HepG2 (cell line): ENCODE measurements around the gene MYL6B. TPM values are rescaled to one million over a fixed set of nuclear protein-coding genes. Genes with fewer than 3 reads are reported as not detected.
A peak's percentile ranks its signal among the peaks of the same experiment; 100 is the strongest.

Experiments
- ELF3 ChIP-seq: IDR thresholded peaks from 2 replicates; pipeline ENCODE4 v1.6.1; 2016; ENCODE audit warnings: missing genetic modification reagents, missing compliant biosample characterization
- FOXA3 ChIP-seq: IDR thresholded peaks from 2 replicates; pipeline ENCODE4 v1.6.1; 2016; ENCODE audit warnings: missing genetic modification reagents, missing compliant biosample characterization
- FUBP1 ChIP-seq: sonication (generic); formaldehyde crosslinking; IDR thresholded peaks from 2 replicates; pipeline ENCODE4 v1.5.1; 2020; ENCODE audit warnings: missing genetic modification reagents, mild to moderate bottlenecking, borderline replicate concordance
- GATAD1 ChIP-seq: IDR thresholded peaks from 2 replicates; pipeline ENCODE4 v1.6.1; 2016; ENCODE audit warnings: missing genetic modification reagents, missing compliant biosample characterization
- GMEB1 ChIP-seq: sonication (generic); formaldehyde crosslinking; IDR thresholded peaks from 2 replicates; pipeline ENCODE4 v1.5.1; 2020; ENCODE audit warnings: missing genetic modification reagents, mild to moderate bottlenecking, borderline replicate concordance
- HDAC2 ChIP-seq: sonication (generic); formaldehyde crosslinking; IDR thresholded peaks from 2 replicates; pipeline ENCODE4 v1.4.0; 2020; ENCODE audit warnings: missing genetic modification reagents
- HOXA3 ChIP-seq: sonication (generic); formaldehyde crosslinking; IDR thresholded peaks from 2 replicates; pipeline ENCODE4 v1.5.0; 2020; ENCODE audit warnings: missing genetic modification reagents
- MEIS2 ChIP-seq: sonication (generic); formaldehyde crosslinking; IDR thresholded peaks from 2 replicates; pipeline ENCODE4 v1.9.0; 2021; ENCODE audit warnings: mild to moderate bottlenecking, missing genetic modification reagents
- SIN3A ChIP-seq: IDR thresholded peaks from 2 replicates; pipeline ENCODE4 v1.6.1; 2011; ENCODE audit warnings: low read depth, mild to moderate bottlenecking, control low read depth, low read length, borderline replicate concordance
- TBL1XR1 ChIP-seq: fragments of 150-350 bp; IDR thresholded peaks from 2 replicates; pipeline ENCODE4 v1.6.1; 2014; ENCODE audit warnings: borderline replicate concordance, low read length; ENCODE audit not compliant: partially characterized antibody
- UBTF ChIP-seq: sonication (generic); formaldehyde crosslinking; IDR thresholded peaks from 2 replicates; pipeline ENCODE4 v1.4.0; 2020; ENCODE audit warnings: mild to moderate bottlenecking, missing genetic modification reagents
- YEATS4 ChIP-seq: sonication (generic); formaldehyde crosslinking; IDR thresholded peaks from 2 replicates; pipeline ENCODE4 v1.4.0; 2020; ENCODE audit warnings: missing genetic modification reagents, borderline replicate concordance
- ZFP82 ChIP-seq: sonication (generic); formaldehyde crosslinking; IDR thresholded peaks from 2 replicates; pipeline ENCODE4 v1.5.1; 2020; ENCODE audit warnings: mild to moderate bottlenecking, missing genetic modification reagents, borderline replicate concordance
- ZFX ChIP-seq: sonication (generic); formaldehyde crosslinking; IDR thresholded peaks from 2 replicates; pipeline ENCODE4 v1.4.0; 2020; ENCODE audit warnings: mild to moderate bottlenecking, low read depth, missing genetic modification reagents, moderate library complexity
- ZKSCAN5 ChIP-seq: sonication (generic); formaldehyde crosslinking; IDR thresholded peaks from 2 replicates; pipeline ENCODE4 v1.5.1; 2020; ENCODE audit warnings: mild to moderate bottlenecking, missing genetic modification reagents
- ZNF138 ChIP-seq: sonication (generic); formaldehyde crosslinking; IDR thresholded peaks from 2 replicates; pipeline ENCODE4 v1.5.0; 2020; ENCODE audit warnings: mild to moderate bottlenecking, low read depth, missing genetic modification reagents
- ZNF275 ChIP-seq: sonication (generic); formaldehyde crosslinking; IDR thresholded peaks from 2 replicates; pipeline ENCODE4 v1.8.0; 2022; ENCODE audit warnings: missing genetic modification reagents, mild to moderate bottlenecking, inconsistent platforms, borderline replicate concordance
- ZNF614 ChIP-seq: IDR thresholded peaks from 2 replicates; pipeline ENCODE4 v1.6.1; 2018; ENCODE audit warnings: missing biosample characterization, missing genetic modification reagents, inconsistent platforms, borderline replicate concordance
- ZNF777 ChIP-seq: sonication (generic); formaldehyde crosslinking; IDR thresholded peaks from 2 replicates; pipeline ENCODE4 v1.4.0; 2020; ENCODE audit warnings: missing genetic modification reagents
- polyA plus RNA-seq, 8 experiments: library from polyadenylated mRNA; depleted of rRNA in 3 of 8; stranded (reverse) in 7 of 8; unstranded in 1 of 8; fragments of >200 nt; fragmentation: Illumina TruSeq in 4 of 8; extraction: Trizol in 4 of 8; gene quantifications; 2 replicates each; pipeline versions ENCODE4 v1.2.1 to v1.2.3, GENCODE V29; 2011 to 2016; ENCODE audit warnings: low read depth in 4 of 8, missing spikeins in 1 of 8, mixed read lengths in 1 of 8; ENCODE audit not compliant: insufficient read depth in 1 of 8
- total RNA-seq, 5 experiments: library from RNA; depleted of rRNA; stranded (reverse); fragments of >200 nt; fragmentation: Illumina TruSeq; extraction: Trizol; gene quantifications; 2 replicates each; pipeline ENCODE4 v1.2.3, GENCODE V29; 2016; ENCODE audit warnings: low read depth in 1 of 5
- TF ChIP-seq, protein P1 (sequence below): sonication (generic); formaldehyde crosslinking; IDR thresholded peaks from 2 replicates; pipeline ENCODE4 v1.4.0; 2020; ENCODE audit warnings: mild to moderate bottlenecking, missing genetic modification reagents

The MYL6B gene
- total and polyA plus RNA-seq, 2 of the 13 experiments (the other 11 are each of a cell fraction or from before 2014, with no cell fraction given) = 75.7 to 88.7 TPM

GRCh38 chr12:56158029-56158925 lies 5.9 kb downstream of the MYL6B start, which contains the start of gene MYL6 (continued):
- TF ChIP-seq ZFP82 (CRISPR knock-in tag) (0 out of 2 replicates have a peak, but pooled peaks have one; percentile 60), ZKSCAN5 (no peak), GATAD1 (CRISPR knock-in tag) (0 out of 2 replicates have a peak, but pooled peaks have one; percentile 45), ZNF275 (CRISPR knock-in tag) (peak; percentile 39; the same call in 1 of the 2 replicates), TBL1XR1 (peak; percentile 73), YEATS4 (CRISPR knock-in tag) (peak; percentile 40), FUBP1 (CRISPR knock-in tag) (peak; percentile 88; the same call in 1 of the 2 replicates), ZFX (peak; percentile 83), HOXA3 (peak; percentile 59), GMEB1 (CRISPR knock-in tag) (0 out of 2 replicates have a peak, but pooled peaks have one; percentile 42), ELF3 (CRISPR knock-in tag) (peak; percentile 22; the same call in 1 of the 2 replicates), MEIS2 (CRISPR knock-in tag) (0 out of 2 replicates have a peak, but pooled peaks have one; percentile 17), SIN3A (peak; percentile 56; the same call in 1 of the 2 replicates), ZNF138 (CRISPR knock-in tag) (0 out of 2 replicates have a peak, but pooled peaks have one; percentile 30), HDAC2 (CRISPR knock-in tag) (0 out of 2 replicates have a peak, but pooled peaks have one; percentile 3), FOXA3 (CRISPR knock-in tag) (peak; percentile 14; the same call in 1 of the 2 replicates), ZNF777 (CRISPR knock-in tag) (no peak), ZNF614 (peak; percentile 37; the same call in 1 of the 2 replicates), UBTF (CRISPR knock-in tag) (peak; percentile 47; the same call in 1 of the 2 replicates)
- TF ChIP-seq, protein P1, sequence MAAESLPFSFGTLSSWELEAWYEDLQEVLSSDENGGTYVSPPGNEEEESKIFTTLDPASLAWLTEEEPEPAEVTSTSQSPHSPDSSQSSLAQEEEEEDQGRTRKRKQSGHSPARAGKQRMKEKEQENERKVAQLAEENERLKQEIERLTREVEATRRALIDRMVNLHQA = no peak
